OCI-LY1 (cell line): Measurements from ENCODE around the gene ERP44.
"Not testable (repeated sequence)": the region's sequence is repeated elsewhere in the genome, so short reads cannot be mapped to it uniquely, and the experiment has no call there.

ENCODE experiments used
- CTCF ChIP-seq: fragments of 200-600 bp; sonication (generic), shearing (Covaris generic); IDR thresholded peaks from 2 replicates; pipeline ENCODE4 v1.5.1; 2017; ENCODE audit warnings: mild to moderate bottlenecking, antibody characterized with exemption, low read length, moderate library complexity, mixed read lengths
- EZH2 ChIP-seq: fragments of 200-600 bp; sonication (generic), shearing (Covaris generic); IDR thresholded peaks from 2 replicates; pipeline ENCODE4 v1.8.0; 2017; ENCODE audit warnings: borderline replicate concordance, mixed run types, mild to moderate bottlenecking, antibody characterized with exemption, low read length, moderate library complexity, mixed read lengths

- not testable (repeated sequence) for TF ChIP-seq CTCF, EZH2
These were observed 22.5 kb downstream of the ERP44 start for GRCh38 chr9:100076256-100076655.
